Activated T-cell treated with anti-CD3 and anti-CD28 coated beads, Interleukin-2, amount 50 U/mL, for 48 hours (primary cell): Measurements from ENCODE around the gene PLEKHG1.

Experiments
- DNase-seq, 2 experiments: peaks; one replicate each; pipeline ENCODE4 v3.0.0-alpha.2; 2020

PLEKHG1 gene

GRCh38 chr6:150590446-150590845, 9.2 kb upstream of the PLEKHG1 start:
- no peak for DNase-seq

- no peak for DNase-seq
Observed at GRCh38 chr6:150592377-150592995, 7.2 kb upstream of the PLEKHG1 start.

- DNase-seq: no peak
Observed at GRCh38 chr6:150593119-150593518, 6.6 kb upstream of the PLEKHG1 start.

GRCh38 chr6:150596439-150596838, 3.2 kb upstream of the PLEKHG1 start:
- DNase-seq: no peak

- DNase-seq: no peak
Observed at GRCh38 chr6:150598401-150598800, 1.3 kb upstream of the PLEKHG1 start.

GRCh38 chr6:150598858-150599198, 857 bp upstream of the PLEKHG1 start:
- no peak for DNase-seq

GRCh38 chr6:150600010-150600300, 270 bp downstream of the PLEKHG1 start:
- DNase-seq: no peak

- DNase-seq: peak; percentile 80 to 83
Observed at GRCh38 chr6:150600301-150601017, 774 bp downstream of the PLEKHG1 start.

GRCh38 chr6:150601439-150601838, 1.8 kb downstream of the PLEKHG1 start:
- DNase-seq: no peak

- DNase-seq: no peak
Observed at GRCh38 chr6:150603176-150603575, 3.5 kb downstream of the PLEKHG1 start.

- no peak for DNase-seq
Observed at GRCh38 chr6:150604467-150604866, 4.8 kb downstream of the PLEKHG1 start.

- no peak for DNase-seq
Observed at GRCh38 chr6:150605333-150605732, 5.6 kb downstream of the PLEKHG1 start.

GRCh38 chr6:150606168-150606591, 6.5 kb downstream of the PLEKHG1 start:
- no peak for DNase-seq

GRCh38 chr6:150606647-150607328, 7.1 kb downstream of the PLEKHG1 start:
- no peak for DNase-seq

GRCh38 chr6:150607329-150607650, 7.6 kb downstream of the PLEKHG1 start:
- no peak for DNase-seq

GRCh38 chr6:150610584-150610983, 10.9 kb downstream of the PLEKHG1 start:
- DNase-seq: no peak

GRCh38 chr6:150613269-150613668, 13.6 kb downstream of the PLEKHG1 start:
- no peak for DNase-seq

- no peak for DNase-seq
Observed at GRCh38 chr6:150615967-150616366, 16.3 kb downstream of the PLEKHG1 start.

GRCh38 chr6:150616586-150616985, 16.9 kb downstream of the PLEKHG1 start:
- no peak for DNase-seq

- DNase-seq: no peak
Observed at GRCh38 chr6:150617062-150617461, 17.4 kb downstream of the PLEKHG1 start.

- DNase-seq: no peak
Observed at GRCh38 chr6:150617496-150618460, 18.1 kb downstream of the PLEKHG1 start.

- DNase-seq: no peak
Observed at GRCh38 chr6:150619275-150619674, 19.6 kb downstream of the PLEKHG1 start.

- DNase-seq: no peak
Observed at GRCh38 chr6:150620244-150620643, 20.6 kb downstream of the PLEKHG1 start.
